Stimulated activated CD4-positive, alpha-beta T cell treated with anti-CD3 and anti-CD28 coated beads, Interleukin-1b, Interleukin-23, amount 100 ng/mL, for 48 hours (primary cell): ENCODE data around the gene GADD45A.
"Not testable (repeated sequence)": the region's sequence is repeated elsewhere in the genome, so short reads cannot be mapped to it uniquely, and the experiment has no call there.

Source experiments
- DNase-seq: peaks from one replicate; pipeline ENCODE4 v3.0.0-alpha.2; 2020

Gene GADD45A

DNA sequence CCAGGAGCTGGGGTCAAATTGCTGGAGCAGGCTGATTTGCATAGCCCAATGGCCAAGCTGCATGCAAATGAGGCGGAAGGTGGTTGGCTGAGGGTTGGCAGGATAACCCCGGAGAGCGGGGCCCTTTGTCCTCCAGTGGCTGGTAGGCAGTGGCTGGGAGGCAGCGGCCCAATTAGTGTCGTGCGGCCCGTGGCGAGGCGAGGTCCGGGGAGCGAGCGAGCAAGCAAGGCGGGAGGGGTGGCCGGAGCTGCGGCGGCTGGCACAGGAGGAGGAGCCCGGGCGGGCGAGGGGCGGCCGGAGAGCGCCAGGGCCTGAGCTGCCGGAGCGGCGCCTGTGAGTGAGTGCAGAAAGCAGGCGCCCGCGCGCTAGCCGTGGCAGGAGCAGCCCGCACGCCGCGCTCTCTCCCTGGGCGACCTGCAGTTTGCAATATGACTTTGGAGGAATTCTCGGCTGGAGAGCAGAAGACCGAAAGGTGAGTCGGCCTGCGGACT is at the start of gene GADD45A:
Gene GADD45A, plus strand, starts transcription at position 135 of the 491 bp plus-strand sequence. Its CDS starts 294 bp downstream, at position 429.
- peak; percentile 97 for DNase-seq

DNA sequence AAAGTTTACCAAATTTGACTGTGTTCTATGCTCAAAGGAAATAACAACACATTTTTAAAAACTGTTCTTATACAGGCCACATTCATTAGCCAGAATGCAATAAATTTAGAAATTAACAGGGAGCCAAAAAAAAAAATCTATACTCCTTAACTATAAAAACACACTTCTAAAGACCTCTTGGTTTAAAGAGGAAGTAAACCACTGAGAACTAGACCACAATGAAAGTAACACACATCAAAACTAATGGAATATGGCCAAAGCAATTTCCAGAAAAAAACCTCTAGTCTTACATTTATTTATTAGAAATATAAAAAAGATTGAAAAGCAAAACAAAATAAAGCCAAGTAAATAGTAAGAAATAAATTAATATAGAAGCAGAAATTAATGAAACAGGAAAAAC is 48.9 kb upstream of the GADD45A start:
- no peak for DNase-seq

GRCh38 chr1:67639361-67639760 is 45.6 kb upstream of the GADD45A start:
- no peak for DNase-seq

- DNase-seq = no peak
Measured at GRCh38 chr1:67642629-67643028, 42.4 kb upstream of the GADD45A start.

DNA sequence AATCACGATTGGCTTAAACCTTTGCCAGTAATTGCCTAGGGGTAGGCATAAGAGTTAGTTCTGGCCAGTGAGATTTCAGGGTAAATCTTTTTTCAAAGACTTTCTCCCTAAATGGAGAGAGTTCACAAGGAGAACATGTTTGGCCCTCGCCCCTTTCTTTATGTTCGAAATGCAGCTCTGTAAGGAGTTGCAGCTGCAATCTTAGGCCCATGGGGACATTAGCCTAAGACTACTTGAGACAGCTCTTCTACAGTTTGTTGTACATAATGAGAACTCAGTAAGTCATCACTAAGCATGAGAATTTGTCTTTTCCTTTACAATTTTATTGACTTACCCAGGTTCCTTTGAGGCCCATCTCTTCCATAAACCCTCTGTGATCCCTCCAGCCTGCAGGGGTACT is 40.4 kb upstream of the GADD45A start:
- DNase-seq = no peak

- DNase-seq = no peak
Measured at GRCh38 chr1:67645495-67646144, 39.4 kb upstream of the GADD45A start.

GRCh38 chr1:67646145-67647035 is 38.6 kb upstream of the GADD45A start:
- DNase-seq = peak; percentile 11

GRCh38 chr1:67647036-67647798 is 37.8 kb upstream of the GADD45A start:
- DNase-seq = no peak

DNA sequence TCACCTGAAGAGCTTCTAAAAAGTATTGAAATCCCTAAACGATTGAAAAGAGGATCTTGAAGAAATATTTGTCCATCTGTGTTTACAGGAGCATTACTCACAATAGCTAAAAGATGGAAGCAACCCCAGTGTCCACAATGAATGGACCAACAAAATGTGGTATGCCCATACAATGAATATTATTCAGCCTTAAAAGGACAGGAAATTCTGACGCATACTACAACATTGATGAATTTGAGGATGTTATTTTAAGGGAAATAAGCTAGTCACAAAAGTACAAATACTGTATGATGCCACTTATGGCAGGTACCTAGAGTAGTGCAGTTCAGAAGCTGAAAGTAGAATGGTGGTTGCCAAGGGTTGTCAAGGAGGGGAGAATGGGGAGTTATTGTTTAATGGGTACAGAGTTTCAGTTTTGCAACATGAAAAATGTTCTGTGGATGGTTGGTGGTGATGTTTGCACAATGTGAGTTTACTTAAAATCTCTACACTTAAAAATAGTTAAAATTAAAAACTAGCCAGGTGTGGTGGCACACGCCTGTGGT is 37.1 kb upstream of the GADD45A start:
- DNase-seq = no peak

GRCh38 chr1:67648582-67649326 is 36.2 kb upstream of the GADD45A start:
- no peak for DNase-seq

GRCh38 chr1:67650061-67650460 is 34.9 kb upstream of the GADD45A start:
- DNase-seq = no peak

- DNase-seq = no peak
Measured at GRCh38 chr1:67651031-67651430, 34.0 kb upstream of the GADD45A start.

- DNase-seq = no peak
Measured at GRCh38 chr1:67652800-67653199, 32.2 kb upstream of the GADD45A start.

- no peak for DNase-seq
Measured at GRCh38 chr1:67653304-67653703, 31.7 kb upstream of the GADD45A start.

GRCh38 chr1:67655581-67655980 is 29.4 kb upstream of the GADD45A start:
- DNase-seq = no peak

DNA sequence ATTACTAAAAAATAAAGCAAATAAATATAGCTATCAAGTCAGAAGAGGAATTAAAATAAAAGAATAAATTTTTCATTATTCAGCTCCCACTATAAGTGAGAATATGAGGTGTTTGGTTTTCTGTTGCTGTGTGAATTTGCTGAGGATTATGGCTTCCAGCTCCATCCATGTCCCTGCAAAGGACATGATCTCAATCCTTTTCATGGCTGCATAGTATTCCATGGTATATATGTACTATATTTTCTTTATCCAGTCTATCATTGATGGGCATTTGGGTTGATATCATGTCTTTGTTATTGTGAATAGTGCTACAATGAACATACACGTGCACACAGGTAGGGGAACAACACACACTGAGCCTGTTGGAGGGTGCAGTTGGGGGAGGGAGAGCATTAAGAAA is 27.8 kb upstream of the GADD45A start:
- not testable (repeated sequence) for DNase-seq

GRCh38 chr1:67659229-67659628 is 25.8 kb upstream of the GADD45A start:
- DNase-seq = no peak

DNA sequence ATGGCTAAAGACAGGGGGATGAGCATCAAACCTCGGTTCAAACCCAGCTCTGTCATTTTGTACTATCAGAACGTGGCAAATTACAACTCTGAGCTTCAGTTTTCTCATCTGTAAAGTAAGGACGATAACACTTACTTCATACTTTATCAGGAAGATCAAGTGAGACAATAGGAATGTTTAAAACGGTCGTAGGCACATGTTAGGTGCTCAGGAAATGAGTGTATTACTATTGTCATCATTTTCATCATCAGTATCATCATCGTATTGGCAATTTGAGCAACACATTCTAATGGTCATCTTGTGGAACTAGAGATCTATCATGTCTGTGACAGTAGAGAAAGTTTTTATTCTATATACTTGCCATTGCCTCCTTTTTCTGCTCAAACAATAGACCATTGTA is 22.1 kb upstream of the GADD45A start:
- DNase-seq = no peak

DNA sequence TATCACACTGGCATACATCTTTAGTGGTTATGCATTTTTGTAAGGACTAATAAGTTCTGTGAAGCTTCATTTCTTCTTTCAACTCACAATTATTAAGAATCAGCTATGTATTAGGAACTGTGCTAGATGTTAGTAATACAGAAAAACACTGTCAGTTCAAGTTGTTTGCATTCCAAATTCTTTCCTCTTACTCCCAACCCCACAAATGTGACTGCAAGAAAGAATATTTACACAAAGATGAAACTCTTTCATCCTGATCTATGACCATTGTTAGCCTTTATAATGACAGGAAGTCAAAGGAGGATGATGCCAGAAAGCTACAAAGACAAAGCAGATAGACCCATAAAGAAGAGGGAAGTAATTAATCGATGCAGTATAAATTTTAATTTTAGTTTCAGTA is 21.0 kb upstream of the GADD45A start:
- no peak for DNase-seq

- not testable (repeated sequence) for DNase-seq
Measured at GRCh38 chr1:67665307-67665706, 19.7 kb upstream of the GADD45A start.

GRCh38 chr1:67666636-67667035 is 18.4 kb upstream of the GADD45A start:
- no peak for DNase-seq

- DNase-seq = no peak
Measured at GRCh38 chr1:67668660-67669059, 16.3 kb upstream of the GADD45A start.
